GM21529 (cell line): Measurements from ENCODE around the gene SYT6.
"Not testable (repeated sequence)": the region's sequence is repeated elsewhere in the genome, so short reads cannot be mapped to it uniquely, and the experiment has no call there.

Experiments
- ATAC-seq: cut with Tn5 transposase; IDR thresholded peaks from one replicate; pipeline ENCODE4 v1.9.1; 2021; ENCODE audit not compliant: unreplicated experiment

Gene SYT6

GRCh38 chr1:114076308-114076707 lies 77.4 kb downstream of the SYT6 start:
- ATAC-seq: peak; percentile 44

DNA sequence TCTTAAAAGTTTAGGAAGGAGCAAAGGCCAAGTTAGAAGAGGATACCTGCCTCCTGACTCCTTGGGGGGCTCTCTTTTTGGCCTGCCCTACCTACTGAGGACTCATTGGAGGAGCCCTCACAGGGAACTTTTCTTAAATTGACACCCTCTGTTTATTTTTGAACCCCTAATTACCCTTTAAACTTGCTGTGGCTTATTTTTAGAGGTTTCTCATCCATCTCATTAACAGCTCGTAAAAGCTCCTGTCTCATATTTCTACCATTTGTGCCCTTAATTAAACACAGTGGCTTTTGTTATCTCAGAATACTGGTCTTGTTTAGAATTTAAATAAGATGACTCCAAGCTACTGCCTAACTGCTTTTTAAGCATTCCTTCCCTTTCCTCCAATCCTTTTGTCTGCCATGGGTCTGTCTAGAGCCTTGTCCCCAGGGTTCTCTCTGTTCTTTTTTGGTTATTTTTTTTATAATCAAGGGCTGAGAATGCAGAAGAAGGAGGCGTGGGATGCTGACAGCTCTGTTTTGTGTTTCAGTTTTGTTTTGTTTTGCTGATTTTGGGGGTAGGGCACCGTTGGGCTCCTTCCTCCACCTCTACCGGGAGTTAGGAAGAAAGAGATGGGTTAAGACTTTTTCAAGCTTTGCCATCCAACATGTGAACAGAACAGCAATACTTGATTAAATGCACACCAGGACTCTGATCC lies 78.0 kb downstream of the SYT6 start:
- peak; percentile 45 for ATAC-seq

DNA sequence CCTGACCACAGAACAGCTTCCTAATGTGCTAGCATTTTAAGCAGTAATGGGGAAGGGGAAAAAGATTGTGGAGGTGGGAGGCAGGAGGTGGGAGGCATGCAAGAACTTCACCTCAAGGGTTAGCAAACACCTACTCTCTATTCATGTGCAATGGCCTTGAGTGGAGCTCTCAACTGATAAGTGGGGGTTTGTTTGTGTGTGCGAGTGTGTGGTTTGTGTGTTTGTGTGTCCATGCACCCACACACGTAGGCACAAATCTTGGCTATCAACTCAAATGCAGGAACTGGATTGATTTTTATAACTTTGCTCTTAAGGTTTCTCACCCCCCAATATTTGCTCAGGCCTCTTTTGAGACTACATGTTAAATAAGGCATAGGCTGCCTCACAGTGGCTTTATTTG lies 78.6 kb downstream of the SYT6 start:
- no peak for ATAC-seq

DNA sequence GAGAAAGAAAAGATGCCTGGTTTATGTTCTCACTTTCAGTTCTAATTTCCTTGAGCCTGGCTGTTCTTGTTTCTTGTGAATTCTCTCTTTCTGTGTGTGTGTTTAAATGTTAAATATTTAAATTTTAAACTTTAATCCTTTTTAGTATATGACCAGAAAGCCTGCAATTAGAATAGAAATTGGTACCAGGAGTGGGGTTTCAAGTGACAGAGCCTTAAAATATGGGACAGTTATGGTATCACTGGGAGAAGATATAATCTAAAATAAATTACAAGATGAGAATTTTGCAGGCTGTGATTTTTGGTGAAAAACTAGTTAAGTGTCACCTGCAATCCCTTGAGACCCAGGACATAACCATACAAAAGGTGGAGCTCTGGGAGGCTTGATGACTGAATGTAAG lies 81.4 kb downstream of the SYT6 start:
- ATAC-seq: no peak

- not testable (repeated sequence) for ATAC-seq
These were observed 83.9 kb downstream of the SYT6 start for GRCh38 chr1:114069762-114070161.

GRCh38 chr1:114068684-114069083 lies 85.0 kb downstream of the SYT6 start:
- not testable (repeated sequence) for ATAC-seq

GRCh38 chr1:114065671-114066070 lies 88.0 kb downstream of the SYT6 start:
- ATAC-seq: not testable (repeated sequence)

DNA sequence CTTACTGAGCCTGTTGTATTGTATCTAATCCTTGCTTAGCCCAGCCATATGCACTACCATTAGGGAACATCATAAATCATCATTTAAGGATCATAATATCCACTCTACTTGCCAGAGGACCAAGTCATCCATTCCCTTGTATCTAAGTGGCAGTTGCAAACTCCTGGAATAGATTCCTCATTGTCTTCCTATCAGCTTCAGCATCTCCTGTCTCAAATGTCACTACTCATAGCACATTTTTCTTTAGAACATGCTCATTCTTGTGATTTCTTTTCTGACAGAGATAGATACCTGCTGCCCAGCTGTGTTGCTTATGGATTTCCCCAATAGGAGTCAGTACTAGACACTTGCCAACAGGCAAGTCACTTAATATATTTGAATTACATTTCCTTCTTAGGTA lies 90.1 kb downstream of the SYT6 start:
- ATAC-seq: no peak

DNA sequence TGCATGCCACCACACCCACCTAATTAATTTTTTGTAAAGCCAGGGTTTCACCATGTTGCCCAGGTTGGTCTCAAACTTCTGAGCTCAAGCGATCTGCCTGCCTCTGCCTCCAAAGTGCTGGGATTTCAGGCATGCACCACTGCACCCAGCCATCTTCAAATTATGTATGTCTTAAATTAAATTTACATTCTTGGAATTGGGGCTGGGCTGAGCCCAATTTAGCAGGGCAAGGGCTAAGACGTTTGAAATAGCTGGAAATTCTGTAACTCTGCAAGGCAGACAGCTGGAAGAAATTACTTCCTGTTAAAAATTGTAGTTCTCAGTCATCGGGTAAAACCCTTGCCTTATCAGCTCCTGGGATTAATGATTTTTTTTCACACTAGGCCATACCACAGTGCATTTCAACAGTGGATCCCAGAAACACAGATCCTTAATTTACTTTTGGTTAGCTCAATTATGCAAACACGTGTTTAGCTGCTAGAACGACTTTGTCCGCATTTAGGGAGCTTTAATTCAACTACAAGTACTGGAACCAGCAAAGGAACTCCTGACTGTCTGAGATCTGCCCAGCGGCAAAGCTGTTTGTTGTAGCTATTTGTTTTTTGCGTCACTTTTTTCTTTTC lies 91.1 kb downstream of the SYT6 start:
- ATAC-seq: no peak

DNA sequence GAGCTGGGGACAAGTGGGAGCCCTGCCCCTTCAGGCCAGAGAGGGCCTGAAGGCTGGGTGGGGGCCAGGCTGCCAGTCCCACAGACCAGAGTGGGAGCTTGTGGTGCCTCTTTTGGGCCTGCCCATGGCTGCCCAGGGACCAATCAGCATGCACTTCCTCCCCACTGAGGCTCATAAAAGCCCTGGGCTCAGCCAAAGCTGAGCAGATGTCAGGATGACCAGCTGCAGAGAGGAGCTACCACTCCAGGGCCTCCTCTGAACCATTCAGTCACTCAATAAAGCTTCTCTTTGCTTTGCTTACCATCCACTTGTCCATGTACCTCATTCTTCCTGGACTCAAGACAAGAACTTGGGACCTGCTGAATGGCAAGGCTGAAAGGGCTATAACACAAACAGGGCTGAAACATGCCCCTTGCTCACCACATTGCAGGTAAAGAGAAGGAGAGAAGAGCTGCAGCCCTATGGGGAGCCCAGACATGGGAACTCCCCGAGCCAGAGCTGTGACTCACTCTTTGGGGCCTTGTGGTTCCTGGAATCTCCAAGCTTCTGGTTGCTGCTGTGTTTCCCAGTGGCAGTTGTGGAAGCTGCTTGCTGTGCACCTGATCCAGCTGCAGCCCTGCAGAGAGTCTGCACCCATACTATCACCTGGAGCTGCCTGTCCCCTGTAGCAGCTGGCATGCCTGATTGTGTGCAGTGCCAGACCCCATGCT lies 92.4 kb downstream of the SYT6 start:
- no peak for ATAC-seq

GRCh38 chr1:114058236-114058635 lies 95.4 kb downstream of the SYT6 start:
- not testable (repeated sequence) for ATAC-seq

GRCh38 chr1:114054148-114054547 lies 99.5 kb downstream of the SYT6 start:
- ATAC-seq: no peak

DNA sequence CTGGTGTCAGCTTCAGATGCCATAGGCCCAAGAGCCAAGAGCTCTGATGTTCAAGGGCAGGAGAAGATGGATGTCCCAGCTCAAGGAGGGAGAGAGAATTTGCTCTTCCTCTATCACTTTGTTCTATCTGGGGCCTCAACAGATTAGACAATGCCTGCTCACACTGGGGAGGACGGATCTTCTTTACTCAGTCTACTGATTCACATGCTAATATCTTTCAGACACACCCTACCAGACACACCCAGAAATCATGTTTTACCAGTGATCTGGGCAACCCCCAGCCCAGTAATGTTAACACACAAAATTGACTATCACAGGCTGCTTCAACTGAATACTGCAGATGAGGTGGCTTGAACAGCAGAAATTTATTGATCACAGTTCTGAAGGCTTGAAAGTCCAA lies 105.4 kb downstream of the SYT6 start:
- ATAC-seq: no peak

DNA sequence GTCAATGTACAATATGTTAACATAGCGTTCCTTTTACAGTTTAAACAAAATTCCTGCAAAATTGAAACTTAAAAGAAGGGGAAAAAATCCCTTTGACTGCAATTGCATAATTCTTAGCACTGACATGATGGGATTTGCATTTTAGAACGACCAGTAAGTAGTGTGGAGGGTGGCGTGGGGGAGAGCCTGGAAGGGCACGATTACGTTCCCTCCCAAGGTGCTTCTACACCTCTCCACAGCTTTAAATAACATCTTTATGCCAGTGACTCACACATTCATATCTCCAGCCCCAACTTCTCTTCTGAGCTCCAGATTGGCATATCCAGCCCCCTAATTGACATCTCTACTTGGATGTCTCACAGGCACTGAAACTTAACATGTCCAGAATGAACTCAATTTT lies 110.1 kb downstream of the SYT6 start:
- ATAC-seq: no peak

- no peak for ATAC-seq
These were observed 110.6 kb downstream of the SYT6 start for GRCh38 chr1:114043054-114043453.

DNA sequence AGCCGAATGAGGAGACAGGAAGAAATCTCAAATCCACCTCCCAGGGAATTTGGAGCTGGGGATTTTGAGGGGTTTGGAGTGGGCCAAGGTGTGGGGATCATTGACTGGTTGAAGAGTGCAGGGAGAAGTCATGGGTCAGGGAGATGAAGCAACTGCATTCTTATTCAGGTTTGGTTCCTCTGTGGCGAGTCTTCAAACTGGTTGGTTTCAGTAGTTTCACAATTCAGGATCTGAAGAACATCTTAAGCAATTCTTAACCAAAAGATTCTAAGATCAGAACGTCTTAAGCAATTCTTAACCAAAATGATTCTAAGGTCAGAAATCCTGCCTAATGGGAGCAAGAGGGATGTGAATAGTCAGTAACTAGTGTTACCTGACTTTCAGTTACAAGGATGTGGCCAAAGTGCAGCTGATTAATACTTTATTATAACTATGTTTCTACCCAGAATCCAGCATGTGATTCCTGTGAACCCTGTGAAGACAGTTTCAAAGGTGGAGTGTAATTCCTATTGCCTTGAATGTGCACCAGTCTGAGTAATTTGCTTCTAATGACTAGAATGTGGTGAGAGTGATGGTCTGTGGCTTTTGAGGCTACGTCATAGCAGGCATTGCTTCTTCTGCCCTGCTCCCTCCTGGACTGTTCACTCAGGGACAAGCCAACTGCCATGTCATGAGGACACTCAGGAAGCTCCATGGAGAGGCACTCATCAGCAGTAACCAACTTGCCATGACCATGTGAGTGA lies 113.2 kb downstream of the SYT6 start:
- ATAC-seq: no peak
